ENCODE results near the gene M1AP.

Gene M1AP

GRCh38 chr2:74554820-74555531, 93.2 kb downstream of the M1AP start:
- H3K4me3 ChIP-seq (ENCODE audit: low read length): peak overlapping the region; percentile 97
- H3K4me1 ChIP-seq (ENCODE audit: control insufficient read depth, insufficient read depth, low read length): no peaks in the 10 kb centered on the region
- no peaks in the 10 kb centered on the region for H3K36me3 ChIP-seq (ENCODE audit: control insufficient read depth, insufficient read depth, low read length)
- peak overlapping the region; percentile 57 for H3K27ac ChIP-seq (ENCODE audit: low read depth, low read length)
- no peaks in the 10 kb centered on the region for H3K27me3 ChIP-seq (ENCODE audit: control insufficient read depth, insufficient read depth, low read length)
- peak overlapping the region; percentile 80 for H3K9ac ChIP-seq (ENCODE audit: low read length)

GRCh38 chr2:74553892-74554819, 94.0 kb downstream of the M1AP start, which contains the start of the genes DOK1 and LOXL3:
Gene DOK1 (plus strand): TSS chr2:74554720. CDS start chr2:74554755, 35 bp downstream.
Gene LOXL3 (minus strand): TSS chr2:74553942. CDS start chr2:74552634, 1,308 bp downstream.
- Histone ChIP-seq H3K9ac (ENCODE audit: low read length) (peak within 1 kb of the TSS; percentile 80), H3K4me3 (ENCODE audit: low read length) (peak within 1 kb of the TSS; percentile 97), H3K27ac (ENCODE audit: low read depth, low read length) (peak within 1 kb of the TSS; percentile 84), H3K27me3 (ENCODE audit: control insufficient read depth, insufficient read depth, low read length) (no peaks in the 10 kb centered on the region), H3K36me3 (ENCODE audit: control insufficient read depth, insufficient read depth, low read length) (no peaks in the 10 kb centered on the region), H3K4me1 (ENCODE audit: control insufficient read depth, insufficient read depth, low read length) (no peaks in the 10 kb centered on the region)

- peak overlapping the region; percentile 97 for H3K4me3 ChIP-seq (ENCODE audit: low read length)
- H3K27ac ChIP-seq (ENCODE audit: low read depth, low read length): peak overlapping the region; percentile 72
- peaks cover 2% of the 10 kb centered on the region for H3K4me1 ChIP-seq (ENCODE audit: control insufficient read depth, insufficient read depth, low read length)
- H3K9ac ChIP-seq (ENCODE audit: low read length): no peak overlapping the region
- no peaks in the 10 kb centered on the region for H3K27me3 ChIP-seq (ENCODE audit: control insufficient read depth, insufficient read depth, low read length)
- no peaks in the 10 kb centered on the region for H3K36me3 ChIP-seq (ENCODE audit: control insufficient read depth, insufficient read depth, low read length)
These were observed 95.0 kb downstream of the M1AP start for GRCh38 chr2:74552914-74553811.

GRCh38 chr2:74551942-74552913, 95.9 kb downstream of the M1AP start:
- Histone ChIP-seq H3K36me3 (ENCODE audit: control insufficient read depth, insufficient read depth, low read length) (no peaks in the 10 kb centered on the region), H3K27ac (ENCODE audit: low read depth, low read length) (no peak overlapping the region), H3K9ac (ENCODE audit: low read length) (no peak overlapping the region), H3K4me1 (ENCODE audit: control insufficient read depth, insufficient read depth, low read length) (peaks cover 2% of the 10 kb centered on the region), H3K27me3 (ENCODE audit: control insufficient read depth, insufficient read depth, low read length) (no peaks in the 10 kb centered on the region), H3K4me3 (ENCODE audit: low read length) (no peak overlapping the region)

- Histone ChIP-seq H3K4me1 (ENCODE audit: control insufficient read depth, insufficient read depth, low read length) (peaks cover 2% of the 10 kb centered on the region), H3K4me3 (ENCODE audit: low read length) (no peak overlapping the region), H3K27ac (ENCODE audit: low read depth, low read length) (no peak overlapping the region), H3K36me3 (ENCODE audit: control insufficient read depth, insufficient read depth, low read length) (no peaks in the 10 kb centered on the region), H3K9ac (ENCODE audit: low read length) (no peak overlapping the region), H3K27me3 (ENCODE audit: control insufficient read depth, insufficient read depth, low read length) (no peaks in the 10 kb centered on the region)
These were observed 96.6 kb downstream of the M1AP start for GRCh38 chr2:74551530-74551929.

GRCh38 chr2:74550231-74550630, 97.9 kb downstream of the M1AP start:
- Histone ChIP-seq H3K4me3 (ENCODE audit: low read length) (no peak overlapping the region), H3K4me1 (ENCODE audit: control insufficient read depth, insufficient read depth, low read length) (peaks cover 2% of the 10 kb centered on the region), H3K36me3 (ENCODE audit: control insufficient read depth, insufficient read depth, low read length) (no peaks in the 10 kb centered on the region), H3K9ac (ENCODE audit: low read length) (no peak overlapping the region), H3K27ac (ENCODE audit: low read depth, low read length) (no peak overlapping the region), H3K27me3 (ENCODE audit: control insufficient read depth, insufficient read depth, low read length) (no peaks in the 10 kb centered on the region)

GRCh38 chr2:74548900-74549826, 99.0 kb downstream of the M1AP start:
- H3K27ac ChIP-seq (ENCODE audit: low read depth, low read length): peak overlapping the region; percentile 52
- H3K27me3 ChIP-seq (ENCODE audit: control insufficient read depth, insufficient read depth, low read length): no peaks in the 10 kb centered on the region
- H3K9ac ChIP-seq (ENCODE audit: low read length): no peak overlapping the region
- peak overlapping the region; percentile 75 for H3K4me3 ChIP-seq (ENCODE audit: low read length)
- H3K36me3 ChIP-seq (ENCODE audit: control insufficient read depth, insufficient read depth, low read length): no peaks in the 10 kb centered on the region
- H3K4me1 ChIP-seq (ENCODE audit: control insufficient read depth, insufficient read depth, low read length): peaks cover 2% of the 10 kb centered on the region

- Histone ChIP-seq H3K4me1 (ENCODE audit: control insufficient read depth, insufficient read depth, low read length) (peaks cover 2% of the 10 kb centered on the region), H3K27me3 (ENCODE audit: control insufficient read depth, insufficient read depth, low read length) (no peaks in the 10 kb centered on the region), H3K4me3 (ENCODE audit: low read length) (peak overlapping the region; percentile 75), H3K27ac (ENCODE audit: low read depth, low read length) (peak overlapping the region; percentile 52), H3K36me3 (ENCODE audit: control insufficient read depth, insufficient read depth, low read length) (no peaks in the 10 kb centered on the region), H3K9ac (ENCODE audit: low read length) (peak overlapping the region; percentile 32)
These were observed 99.7 kb downstream of the M1AP start for GRCh38 chr2:74548285-74548899.

GRCh38 chr2:74546004-74546403, 102.1 kb downstream of the M1AP start:
- no peaks in the 10 kb centered on the region for H3K36me3 ChIP-seq (ENCODE audit: control insufficient read depth, insufficient read depth, low read length)
- H3K9ac ChIP-seq (ENCODE audit: low read length): no peak overlapping the region
- H3K27me3 ChIP-seq (ENCODE audit: control insufficient read depth, insufficient read depth, low read length): no peaks in the 10 kb centered on the region
- H3K27ac ChIP-seq (ENCODE audit: low read depth, low read length): no peak overlapping the region
- H3K4me1 ChIP-seq (ENCODE audit: control insufficient read depth, insufficient read depth, low read length): peaks cover 2% of the 10 kb centered on the region
- H3K4me3 ChIP-seq (ENCODE audit: low read length): no peak overlapping the region

- Histone ChIP-seq H3K9ac (ENCODE audit: low read length) (no peak overlapping the region), H3K27me3 (ENCODE audit: control insufficient read depth, insufficient read depth, low read length) (no peaks in the 10 kb centered on the region), H3K4me1 (ENCODE audit: control insufficient read depth, insufficient read depth, low read length) (peaks cover 2% of the 10 kb centered on the region), H3K4me3 (ENCODE audit: low read length) (no peak overlapping the region), H3K36me3 (ENCODE audit: control insufficient read depth, insufficient read depth, low read length) (no peaks in the 10 kb centered on the region), H3K27ac (ENCODE audit: low read depth, low read length) (no peak overlapping the region)
These were observed 103.5 kb downstream of the M1AP start for GRCh38 chr2:74544634-74545033.
